ENCODE data around the gene STK24.

Gene STK24

DNA sequence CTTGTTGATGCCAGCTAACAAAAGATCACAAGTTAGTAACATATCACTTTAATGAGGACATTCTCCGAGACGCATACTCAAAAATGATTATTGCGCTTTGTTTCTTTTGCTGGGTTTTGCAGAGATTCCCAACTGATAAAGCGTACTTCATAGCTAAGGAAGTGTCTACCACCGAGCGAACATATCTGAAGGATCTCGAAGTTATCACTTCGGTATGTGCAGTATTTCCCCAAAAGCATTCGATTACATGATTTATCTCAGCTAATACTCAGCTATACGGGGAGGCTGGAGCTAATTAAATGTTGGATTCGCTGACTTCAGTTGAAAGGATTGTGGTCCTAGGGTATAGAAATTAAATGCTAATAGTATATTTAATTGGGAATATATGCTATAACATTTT, 166.3 kb downstream of the STK24 start:
- Histone ChIP-seq H3K27ac (ENCODE audit: low read depth, low read length) (no peak overlapping the region), H3K9ac (ENCODE audit: low read length in 5 of 5) (no peak overlapping the region), H3K4me1 (ENCODE audit: control insufficient read depth in 5 of 5, insufficient read depth in 5 of 5, low read length in 5 of 5) (peaks cover 1 to 10% (median 8%) of the 10 kb centered on the region in 5 donors), H3K36me3 (ENCODE audit: control insufficient read depth in 5 of 5, insufficient read depth in 5 of 5, low read length in 5 of 5) (peaks cover 0 to 24% (median 14%) of the 10 kb centered on the region in 5 donors), H3K9me3 (ENCODE audit: control insufficient read depth in 5 of 5, low read length in 5 of 5) (no peaks in the 10 kb centered on the region), H3K27me3 (ENCODE audit: control insufficient read depth in 5 of 5, insufficient read depth in 4 of 5, low read length in 5 of 5) (no peaks in the 10 kb centered on the region), H3K4me3 (ENCODE audit: low read depth in 1 of 5, low read length in 5 of 5) (no peak overlapping the region)

DNA sequence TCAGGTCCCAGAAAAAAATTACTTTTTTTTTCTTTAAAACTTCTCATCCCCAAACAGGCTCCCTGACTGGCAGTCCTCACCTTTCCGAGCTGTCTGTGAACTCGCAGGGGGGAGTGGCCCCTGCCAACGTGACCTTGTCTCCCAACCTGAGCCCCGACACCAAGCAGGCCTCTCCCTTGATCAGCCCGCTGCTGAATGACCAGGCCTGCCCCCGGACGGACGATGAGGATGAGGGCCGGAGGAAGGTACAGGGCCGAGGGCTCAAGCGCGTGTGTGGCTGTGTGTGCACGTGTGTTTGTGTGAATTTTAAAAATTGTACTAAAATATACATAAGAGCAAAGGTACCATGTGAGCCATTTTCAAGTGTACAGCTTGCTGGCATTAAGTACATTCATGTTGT, 167.6 kb downstream of the STK24 start:
- Histone ChIP-seq H3K36me3 (ENCODE audit: control insufficient read depth in 5 of 5, insufficient read depth in 5 of 5, low read length in 5 of 5) (peaks cover 0 to 14% (median 8%) of the 10 kb centered on the region in 5 donors), H3K27ac (ENCODE audit: low read depth, low read length) (no peak overlapping the region), H3K9me3 (ENCODE audit: control insufficient read depth in 5 of 5, low read length in 5 of 5) (no peaks in the 10 kb centered on the region), H3K4me1 (ENCODE audit: control insufficient read depth in 5 of 5, insufficient read depth in 5 of 5, low read length in 5 of 5) (peaks cover 1 to 10% (median 8%) of the 10 kb centered on the region in 5 donors), H3K27me3 (ENCODE audit: control insufficient read depth in 5 of 5, insufficient read depth in 4 of 5, low read length in 5 of 5) (no peaks in the 10 kb centered on the region), H3K9ac (ENCODE audit: low read length in 5 of 5) (no peak overlapping the region), H3K4me3 (ENCODE audit: low read depth in 1 of 5, low read length in 5 of 5) (no peak overlapping the region)

DNA sequence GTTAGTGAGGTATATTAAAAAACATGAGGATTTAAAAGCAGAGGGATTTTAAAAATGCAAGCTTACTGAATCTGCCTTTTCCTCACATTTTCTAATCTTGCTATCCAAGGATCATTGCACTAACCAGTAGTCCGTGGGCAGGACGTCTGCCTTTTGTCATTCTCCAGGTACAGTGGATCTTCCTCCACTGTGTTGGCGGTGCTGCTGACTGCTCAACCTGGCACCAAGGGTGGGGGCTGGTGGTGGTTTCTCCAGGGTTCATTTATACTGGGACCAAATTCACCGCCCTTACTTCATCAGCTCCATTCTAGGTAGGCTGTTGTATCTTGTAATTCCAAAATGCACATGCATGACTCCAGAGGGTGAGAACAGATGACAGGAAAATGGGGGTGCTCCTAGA, 169.3 kb downstream of the STK24 start:
- Histone ChIP-seq H3K36me3 (ENCODE audit: control insufficient read depth in 5 of 5, insufficient read depth in 5 of 5, low read length in 5 of 5) (peaks cover 0 to 19% (median 14%) of the 10 kb centered on the region in 5 donors), H3K4me3 (ENCODE audit: low read depth in 1 of 5, low read length in 5 of 5) (no peak overlapping the region), H3K9ac (ENCODE audit: low read length in 5 of 5) (no peak overlapping the region), H3K4me1 (ENCODE audit: control insufficient read depth in 5 of 5, insufficient read depth in 5 of 5, low read length in 5 of 5) (peaks cover 1 to 10% (median 8%) of the 10 kb centered on the region in 5 donors), H3K27me3 (ENCODE audit: control insufficient read depth in 5 of 5, insufficient read depth in 4 of 5, low read length in 5 of 5) (no peaks in the 10 kb centered on the region), H3K9me3 (ENCODE audit: control insufficient read depth in 5 of 5, low read length in 5 of 5) (no peaks in the 10 kb centered on the region), H3K27ac (ENCODE audit: low read depth, low read length) (no peak overlapping the region)

DNA sequence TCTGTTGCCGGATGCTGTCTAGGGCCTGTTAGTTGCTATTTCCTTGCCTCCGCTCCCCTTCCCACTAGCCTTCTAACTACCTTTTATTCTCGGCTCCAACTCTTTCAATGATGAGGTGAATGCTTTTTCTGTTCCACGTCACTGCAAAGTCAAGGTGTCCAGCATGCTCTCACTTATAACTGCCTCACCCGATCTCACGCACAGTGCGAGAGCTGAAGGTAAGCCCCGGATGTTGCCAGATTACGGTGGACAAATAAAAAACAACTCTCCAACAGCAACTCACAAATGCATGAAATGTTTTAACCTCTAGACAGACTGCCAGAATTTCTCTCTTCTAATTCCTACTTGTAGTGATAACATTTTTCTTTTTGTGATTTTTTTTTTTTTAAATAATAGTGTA, 169.9 kb downstream of the STK24 start:
- no peaks in the 10 kb centered on the region for H3K27me3 ChIP-seq (ENCODE audit: control insufficient read depth in 5 of 5, insufficient read depth in 4 of 5, low read length in 5 of 5)

DNA sequence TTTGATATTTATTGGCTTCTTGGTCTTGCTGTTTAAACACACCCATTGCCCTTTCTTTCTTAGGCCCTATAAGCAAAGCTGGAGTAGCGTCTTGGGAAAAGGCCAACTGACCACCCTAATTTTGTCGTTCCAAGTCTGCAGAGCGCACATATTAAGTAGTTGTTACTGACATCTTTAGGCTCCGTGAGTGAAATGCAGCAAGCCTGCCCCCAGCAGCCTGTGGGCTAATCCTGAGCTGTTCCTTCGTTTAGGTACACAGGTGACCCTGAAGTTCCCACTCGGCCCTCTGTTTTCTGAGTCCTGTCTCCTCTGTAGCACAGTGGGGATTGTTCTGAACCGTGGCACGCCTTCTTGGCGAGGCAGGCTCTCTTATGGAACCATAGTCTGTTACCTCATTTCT, 170.5 kb downstream of the STK24 start:
- Histone ChIP-seq H3K9me3 (ENCODE audit: control insufficient read depth in 5 of 5, low read length in 5 of 5) (no peaks in the 10 kb centered on the region), H3K36me3 (ENCODE audit: control insufficient read depth in 5 of 5, insufficient read depth in 5 of 5, low read length in 5 of 5) (peaks cover 0 to 23% (median 16%) of the 10 kb centered on the region in 5 donors), H3K9ac (ENCODE audit: low read length in 5 of 5) (no peak overlapping the region), H3K4me3 (ENCODE audit: low read depth in 1 of 5, low read length in 5 of 5) (no peak overlapping the region), H3K27me3 (ENCODE audit: control insufficient read depth in 5 of 5, insufficient read depth in 4 of 5, low read length in 5 of 5) (no peaks in the 10 kb centered on the region), H3K4me1 (ENCODE audit: control insufficient read depth in 5 of 5, insufficient read depth in 5 of 5, low read length in 5 of 5) (peaks cover 0 to 2% (median 0%) of the 10 kb centered on the region in 5 donors), H3K27ac (ENCODE audit: low read depth, low read length) (no peak overlapping the region)

More for the DNA sequence above, 169.9 kb downstream of the STK24 start:
- Histone ChIP-seq H3K9ac (ENCODE audit: low read length in 5 of 5) (no peak overlapping the region), H3K4me3 (ENCODE audit: low read depth in 1 of 5, low read length in 5 of 5) (no peak overlapping the region), H3K9me3 (ENCODE audit: control insufficient read depth in 5 of 5, low read length in 5 of 5) (no peaks in the 10 kb centered on the region), H3K36me3 (ENCODE audit: control insufficient read depth in 5 of 5, insufficient read depth in 5 of 5, low read length in 5 of 5) (peaks cover 0 to 22% (median 15%) of the 10 kb centered on the region in 5 donors), H3K27ac (ENCODE audit: low read depth, low read length) (no peak overlapping the region), H3K4me1 (ENCODE audit: control insufficient read depth in 5 of 5, insufficient read depth in 5 of 5, low read length in 5 of 5) (peaks cover under 1 to 7% (median 4%) of the 10 kb centered on the region in 5 donors)

DNA sequence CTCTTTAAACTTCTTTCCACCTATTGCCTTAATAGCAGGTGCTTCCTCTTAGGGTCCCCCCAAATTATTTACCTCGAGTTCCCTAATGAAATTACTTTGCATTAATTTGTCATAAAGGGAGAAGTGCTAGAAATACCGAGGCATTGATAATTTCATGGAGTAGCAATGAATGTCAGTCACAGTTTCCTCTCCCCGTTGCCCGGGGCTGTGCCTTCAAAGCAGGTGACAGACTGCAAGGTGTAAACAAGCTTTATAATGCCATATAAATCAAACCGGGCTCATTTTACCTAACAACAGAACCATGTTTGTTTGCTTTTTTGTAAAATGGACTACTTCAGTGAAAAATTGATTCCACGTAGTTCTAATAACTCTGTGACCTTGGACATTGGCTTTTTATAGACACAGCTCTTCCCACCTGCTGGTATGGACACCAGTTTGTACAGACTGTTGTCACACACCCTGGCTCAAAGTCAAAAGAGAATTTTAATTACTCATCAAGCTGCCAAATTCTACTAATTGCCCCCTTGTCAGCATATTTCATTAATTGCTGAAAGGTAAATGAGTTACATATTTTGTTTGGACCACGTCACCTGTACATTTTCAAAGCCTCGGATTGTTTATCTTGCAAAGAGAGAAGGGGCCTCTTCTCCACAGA, 171.1 kb downstream of the STK24 start:
- Histone ChIP-seq H3K4me3 (ENCODE audit: low read depth in 1 of 5, low read length in 5 of 5) (no peak overlapping the region), H3K27me3 (ENCODE audit: control insufficient read depth in 5 of 5, insufficient read depth in 4 of 5, low read length in 5 of 5) (no peaks in the 10 kb centered on the region), H3K4me1 (ENCODE audit: control insufficient read depth in 5 of 5, insufficient read depth in 5 of 5, low read length in 5 of 5) (no peaks in the 10 kb centered on the region), H3K36me3 (ENCODE audit: control insufficient read depth in 5 of 5, insufficient read depth in 5 of 5, low read length in 5 of 5) (peaks cover 0 to 23% (median 16%) of the 10 kb centered on the region in 5 donors), H3K9me3 (ENCODE audit: control insufficient read depth in 5 of 5, low read length in 5 of 5) (no peaks in the 10 kb centered on the region), H3K27ac (ENCODE audit: low read depth, low read length) (no peak overlapping the region), H3K9ac (ENCODE audit: low read length in 5 of 5) (no peak overlapping the region)

DNA sequence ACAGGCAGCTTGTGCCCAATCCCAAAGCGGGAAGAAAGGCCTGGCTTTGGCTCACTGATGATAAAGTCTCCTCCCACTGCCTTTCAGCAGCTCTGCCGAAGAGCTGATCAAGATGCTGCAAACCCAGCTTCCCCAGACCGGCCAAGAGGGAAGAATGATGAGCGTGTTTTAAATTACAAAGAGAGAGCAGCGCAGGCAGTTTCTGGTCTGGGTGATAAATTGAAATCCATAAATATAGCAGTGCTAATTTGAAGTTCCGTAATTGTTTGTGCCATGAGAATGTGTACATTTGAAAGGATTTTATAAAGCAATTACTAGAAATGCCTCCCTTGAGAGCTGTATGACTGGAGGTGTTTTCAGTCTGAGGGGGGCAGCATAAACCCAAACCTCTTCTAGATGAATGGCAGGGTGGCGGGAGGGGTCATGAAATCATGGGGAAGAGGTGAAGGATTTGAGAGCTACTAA, 171.8 kb downstream of the STK24 start:
- Histone ChIP-seq H3K36me3 (ENCODE audit: control insufficient read depth in 5 of 5, insufficient read depth in 5 of 5, low read length in 5 of 5) (peaks cover 0 to 22% (median 16%) of the 10 kb centered on the region in 5 donors), H3K9me3 (ENCODE audit: control insufficient read depth in 5 of 5, low read length in 5 of 5) (no peaks in the 10 kb centered on the region), H3K27me3 (ENCODE audit: control insufficient read depth in 5 of 5, insufficient read depth in 4 of 5, low read length in 5 of 5) (no peaks in the 10 kb centered on the region), H3K27ac (ENCODE audit: low read depth, low read length) (no peak overlapping the region), H3K4me1 (ENCODE audit: control insufficient read depth in 5 of 5, insufficient read depth in 5 of 5, low read length in 5 of 5) (no peaks in the 10 kb centered on the region), H3K4me3 (ENCODE audit: low read depth in 1 of 5, low read length in 5 of 5) (no peak overlapping the region), H3K9ac (ENCODE audit: low read length in 5 of 5) (no peak overlapping the region)

DNA sequence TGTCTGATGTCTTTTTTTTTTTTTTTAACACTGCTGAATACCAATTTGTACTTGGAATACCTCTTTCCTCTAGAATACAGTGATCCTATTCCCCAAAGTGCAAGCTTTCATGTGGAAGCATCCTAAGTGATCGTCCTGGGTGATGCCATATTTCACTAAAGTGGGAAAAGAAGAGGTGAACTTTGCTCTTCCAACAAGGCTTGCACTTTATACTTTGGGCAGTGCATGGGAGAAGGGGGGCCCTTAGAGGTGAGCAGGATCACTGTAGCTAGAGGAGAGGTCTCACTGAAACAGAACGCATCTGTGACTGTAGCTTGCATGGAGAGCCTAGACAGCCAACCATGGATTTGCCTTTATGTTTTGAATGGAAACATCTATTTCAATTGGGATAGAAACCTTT, 173.8 kb downstream of the STK24 start:
- no peaks in the 10 kb centered on the region for H3K9me3 ChIP-seq (ENCODE audit: control insufficient read depth in 5 of 5, low read length in 5 of 5)
- no peak overlapping the region for H3K9ac ChIP-seq (ENCODE audit: low read length in 5 of 5)
- no peak overlapping the region for H3K4me3 ChIP-seq (ENCODE audit: low read depth in 1 of 5, low read length in 5 of 5)
- H3K36me3 ChIP-seq (ENCODE audit: control insufficient read depth in 5 of 5, insufficient read depth in 5 of 5, low read length in 5 of 5), result peaks cover 0 to 13% (median 8%) of the 10 kb centered on the region in 5 donors
- H3K4me1 ChIP-seq (ENCODE audit: control insufficient read depth in 5 of 5, insufficient read depth in 5 of 5, low read length in 5 of 5), result no peaks in the 10 kb centered on the region
- no peaks in the 10 kb centered on the region for H3K27me3 ChIP-seq (ENCODE audit: control insufficient read depth in 5 of 5, insufficient read depth in 4 of 5, low read length in 5 of 5)
- no peak overlapping the region for H3K27ac ChIP-seq (ENCODE audit: low read depth, low read length)

DNA sequence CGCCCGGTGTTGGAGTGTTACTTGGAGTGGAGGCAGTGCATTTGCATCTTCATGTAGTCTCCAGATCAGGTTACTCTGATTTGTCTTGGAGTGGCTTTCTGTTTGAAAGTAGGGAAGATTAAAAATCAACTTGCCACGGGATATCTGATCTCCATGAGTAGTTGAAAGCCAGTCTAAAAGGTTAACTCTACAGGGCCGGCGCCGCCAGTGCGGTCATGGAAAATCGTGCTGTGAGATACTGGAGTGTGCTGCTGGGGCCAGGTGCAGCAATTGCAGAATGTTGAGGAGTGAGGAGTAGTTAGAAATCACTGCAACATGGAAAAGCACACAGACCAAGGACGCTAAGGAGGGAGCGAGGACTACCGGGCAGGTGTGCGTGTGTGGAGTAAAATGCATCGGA, 175.0 kb downstream of the STK24 start:
- Histone ChIP-seq H3K4me3 (ENCODE audit: low read depth in 1 of 5, low read length in 5 of 5) (no peak overlapping the region), H3K4me1 (ENCODE audit: control insufficient read depth in 5 of 5, insufficient read depth in 5 of 5, low read length in 5 of 5) (no peaks in the 10 kb centered on the region), H3K27me3 (ENCODE audit: control insufficient read depth in 5 of 5, insufficient read depth in 4 of 5, low read length in 5 of 5) (no peaks in the 10 kb centered on the region), H3K9me3 (ENCODE audit: control insufficient read depth in 5 of 5, low read length in 5 of 5) (no peaks in the 10 kb centered on the region), H3K9ac (ENCODE audit: low read length in 5 of 5) (no peak overlapping the region), H3K27ac (ENCODE audit: low read depth, low read length) (no peak overlapping the region), H3K36me3 (ENCODE audit: control insufficient read depth in 5 of 5, insufficient read depth in 5 of 5, low read length in 5 of 5) (peaks cover 0 to 13% (median 8%) of the 10 kb centered on the region in 5 donors)

DNA sequence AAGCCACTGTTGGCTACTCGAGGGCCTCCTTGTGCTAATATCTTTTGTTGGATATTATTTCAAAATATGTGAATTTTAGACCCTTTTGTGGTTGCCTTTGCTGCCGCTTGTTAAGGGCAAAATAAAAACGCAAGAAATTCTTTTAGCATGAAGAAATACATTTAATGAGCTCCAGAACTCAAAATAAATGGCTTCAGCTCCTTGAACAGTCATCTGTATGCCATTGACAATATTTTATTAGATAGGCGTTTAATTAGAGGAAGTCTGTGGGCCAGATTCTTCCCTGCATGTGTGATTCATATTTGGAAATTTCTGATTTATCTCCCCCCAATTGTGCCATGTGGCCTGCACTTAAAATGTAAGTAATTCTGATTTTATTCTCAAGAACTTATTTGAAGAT, 177.2 kb downstream of the STK24 start:
- no peak overlapping the region for H3K27ac ChIP-seq (ENCODE audit: low read depth, low read length)
- no peak overlapping the region for H3K4me3 ChIP-seq (ENCODE audit: low read depth in 1 of 5, low read length in 5 of 5)
- no peaks in the 10 kb centered on the region for H3K9me3 ChIP-seq (ENCODE audit: control insufficient read depth in 5 of 5, low read length in 5 of 5)
- H3K36me3 ChIP-seq (ENCODE audit: control insufficient read depth in 5 of 5, insufficient read depth in 5 of 5, low read length in 5 of 5), result peaks cover 0 to 25% (median 21%) of the 10 kb centered on the region in 5 donors
- peaks cover 0 to under 1% (median 0%) of the 10 kb centered on the region in 5 donors for H3K4me1 ChIP-seq (ENCODE audit: control insufficient read depth in 5 of 5, insufficient read depth in 5 of 5, low read length in 5 of 5)
- no peaks in the 10 kb centered on the region for H3K27me3 ChIP-seq (ENCODE audit: control insufficient read depth in 5 of 5, insufficient read depth in 4 of 5, low read length in 5 of 5)
- H3K9ac ChIP-seq (ENCODE audit: low read length in 5 of 5), result no peak overlapping the region
